NCI-H510A treated with DMSO at 0.1 percent for 48 hours (cell line): ENCODE data around the gene SH3PXD2A.
A peak's percentile ranks its signal among the peaks of the same experiment; 100 is the strongest.
"Not testable (repeated sequence)": the region's sequence is repeated elsewhere in the genome, so short reads cannot be mapped to it uniquely, and the experiment has no call there.

ENCODE experiments used
- DNase-seq: peaks from one replicate; lab custom pipeline; 2025; lab: John Stamatoyannopoulos, UW

Gene SH3PXD2A

DNA sequence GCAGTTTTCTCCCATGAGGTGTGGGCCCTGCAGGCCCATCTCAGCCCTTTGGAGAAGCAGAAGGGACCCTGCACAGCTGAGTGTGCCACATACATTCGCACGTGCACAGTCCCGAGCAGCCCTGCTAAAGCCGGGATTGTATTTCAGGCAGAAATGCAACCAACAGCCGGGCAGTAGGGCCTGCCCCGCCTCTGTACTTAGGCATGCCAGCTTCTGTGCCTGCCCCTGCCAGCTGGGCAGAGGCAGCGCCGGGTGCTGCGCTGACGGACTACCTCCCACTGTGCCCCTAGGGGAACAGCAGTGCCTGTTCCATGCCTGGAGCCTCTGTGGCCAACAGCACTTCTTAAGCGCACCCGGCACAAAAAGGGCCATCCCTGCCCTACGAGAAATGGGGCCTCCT is 191.6 kb downstream of the SH3PXD2A start:
- DNase-seq: peak; percentile 47

DNA sequence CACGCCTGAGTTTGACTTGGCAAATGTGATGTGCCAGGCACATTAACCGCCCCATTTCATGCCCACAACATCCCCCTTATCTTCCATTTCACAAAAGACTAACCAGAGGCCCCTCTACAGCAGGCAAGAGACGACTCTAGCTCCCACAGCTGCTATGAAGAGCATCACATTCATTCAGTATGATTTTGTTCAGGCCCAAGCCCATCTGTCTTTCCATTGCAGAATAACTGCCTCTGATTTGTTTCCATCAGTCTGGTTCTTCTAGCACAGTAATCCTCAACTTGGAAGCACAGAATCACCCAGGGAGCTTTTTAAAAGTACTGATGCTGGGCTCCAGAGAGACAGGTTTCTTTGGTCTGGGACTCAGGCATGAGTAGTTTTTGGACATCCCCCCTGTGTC is 192.1 kb downstream of the SH3PXD2A start:
- no peak for DNase-seq

DNA sequence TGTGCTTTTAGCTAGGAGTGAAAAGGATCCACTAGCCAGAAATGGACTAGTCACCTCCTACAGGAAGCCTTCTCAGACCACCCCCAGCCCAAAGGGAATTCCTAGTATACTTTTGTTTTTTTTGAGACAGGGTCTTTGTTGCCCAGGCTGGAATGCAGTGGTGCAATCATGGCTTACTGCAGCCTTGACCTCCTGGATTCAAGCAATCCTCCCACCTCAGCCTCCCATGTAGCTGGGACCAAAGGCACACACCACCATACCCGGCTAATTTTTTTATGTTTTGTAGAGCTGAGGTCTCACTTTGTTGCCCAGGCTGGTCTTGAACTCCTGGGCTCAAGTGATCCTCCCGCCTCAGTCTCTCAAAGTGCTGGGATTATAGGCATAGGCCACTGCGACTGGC is 192.7 kb downstream of the SH3PXD2A start:
- not testable (repeated sequence) for DNase-seq

DNA sequence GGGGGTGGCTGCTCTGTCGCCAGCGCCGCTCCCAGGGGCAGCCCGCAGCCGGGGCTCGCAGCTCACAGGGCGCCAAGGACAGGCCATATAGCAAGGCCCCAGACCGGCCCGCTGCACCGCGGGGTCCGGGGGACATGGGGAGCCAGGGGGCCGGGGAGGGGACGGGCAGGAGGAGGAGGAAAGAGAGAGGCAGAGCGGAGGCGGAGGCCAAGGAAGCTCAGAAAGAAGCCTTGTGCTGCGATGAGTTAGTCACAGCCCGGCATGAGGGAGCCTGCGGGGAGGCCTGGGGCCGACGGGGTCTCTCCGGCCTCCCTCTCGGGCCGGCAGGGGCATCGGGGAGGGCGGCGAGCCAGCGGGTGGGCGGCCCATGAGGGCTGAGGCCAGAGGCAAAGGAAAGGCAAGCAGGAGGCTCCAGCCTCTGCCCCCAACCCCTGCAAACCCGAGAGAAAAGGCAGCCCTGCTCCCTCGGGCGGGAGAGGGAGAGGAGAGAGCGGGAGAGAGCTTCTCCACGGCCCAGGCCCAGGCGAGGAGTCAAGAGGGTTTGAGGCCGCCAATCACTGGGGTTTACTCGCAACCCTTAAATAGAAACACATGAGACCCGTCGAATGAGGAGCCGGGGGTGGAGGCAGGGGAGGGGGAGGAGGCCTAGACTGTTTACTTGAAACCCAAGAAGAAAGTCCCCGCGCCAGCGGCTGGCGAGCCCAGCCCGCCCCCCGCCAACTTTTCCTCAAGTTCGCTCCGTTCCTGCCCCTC is 194.0 kb downstream of the SH3PXD2A start:
- DNase-seq: peak; percentile 95

DNA sequence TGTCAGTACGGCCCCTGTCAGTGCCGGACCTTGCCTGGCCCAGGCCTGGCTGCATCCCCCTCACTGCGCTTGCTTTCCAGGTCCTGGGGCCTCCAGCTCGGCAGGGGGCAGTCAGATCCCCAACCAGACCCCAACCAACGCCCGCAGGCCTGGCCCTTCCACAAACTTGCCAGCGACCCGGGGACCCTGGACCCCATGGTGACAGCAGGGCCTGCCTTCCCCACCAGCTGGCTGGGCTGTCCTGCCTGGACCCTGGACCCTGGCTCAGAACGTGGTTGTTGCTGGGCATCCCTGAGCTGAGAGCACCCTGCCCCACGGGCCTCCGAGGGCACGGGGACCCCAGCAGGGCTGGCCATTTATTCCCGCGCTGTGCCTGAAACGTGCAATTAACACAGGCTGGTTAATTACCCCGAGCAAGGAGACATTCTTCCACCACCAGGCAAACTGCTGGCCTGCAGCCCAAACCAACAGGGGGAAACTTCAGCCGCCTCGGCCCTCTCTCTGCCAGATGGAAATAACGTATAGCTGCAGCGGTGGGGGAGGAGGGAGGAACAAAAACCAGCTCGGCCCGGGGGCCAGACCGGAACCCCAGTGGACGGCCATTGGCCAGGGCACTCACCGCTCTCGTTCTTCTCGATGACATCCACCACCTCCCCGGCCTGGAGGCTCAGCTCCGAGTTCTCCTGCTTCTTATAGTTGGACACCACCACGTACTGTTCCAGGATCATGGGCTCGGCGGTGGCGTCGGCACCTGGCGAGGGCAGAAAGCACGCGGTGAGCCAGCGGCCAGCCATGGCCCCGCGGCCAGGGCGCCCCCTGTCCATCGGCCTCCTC is 194.8 kb downstream of the SH3PXD2A start:
- peak; percentile 28 for DNase-seq

DNA sequence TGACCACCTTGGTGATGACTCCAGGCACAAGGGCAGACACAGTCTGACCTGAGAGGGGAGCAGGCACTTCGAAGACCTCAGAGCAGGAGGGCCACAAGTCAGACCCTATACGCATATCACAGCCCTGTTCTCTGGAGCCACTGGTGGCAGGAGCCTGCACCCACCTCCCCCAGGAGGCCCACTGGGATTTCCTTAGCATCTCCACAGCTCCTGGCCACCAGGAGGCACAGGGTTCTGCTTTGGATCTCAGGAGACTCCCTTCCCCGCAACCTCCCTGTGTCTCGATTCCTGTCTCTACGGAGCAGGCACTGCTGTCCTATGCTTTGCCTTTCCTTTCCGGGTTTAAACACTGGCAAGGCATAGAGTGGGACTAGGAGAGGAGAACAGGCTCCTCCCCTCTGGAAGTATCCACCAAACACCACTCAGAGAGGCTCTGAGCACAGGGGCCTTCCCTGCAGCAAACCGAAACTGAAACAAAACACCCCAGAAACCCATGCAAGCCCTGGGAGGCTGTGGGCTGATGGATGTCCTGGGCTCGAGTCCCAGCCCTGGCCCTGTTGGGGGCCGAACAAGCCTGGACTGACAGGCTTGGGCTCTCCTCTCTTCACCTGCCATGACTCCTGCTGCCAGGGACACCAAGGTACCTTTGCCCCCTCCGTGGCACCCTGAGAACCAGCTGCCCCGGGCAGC is 195.6 kb downstream of the SH3PXD2A start:
- DNase-seq: peak; percentile 96

DNA sequence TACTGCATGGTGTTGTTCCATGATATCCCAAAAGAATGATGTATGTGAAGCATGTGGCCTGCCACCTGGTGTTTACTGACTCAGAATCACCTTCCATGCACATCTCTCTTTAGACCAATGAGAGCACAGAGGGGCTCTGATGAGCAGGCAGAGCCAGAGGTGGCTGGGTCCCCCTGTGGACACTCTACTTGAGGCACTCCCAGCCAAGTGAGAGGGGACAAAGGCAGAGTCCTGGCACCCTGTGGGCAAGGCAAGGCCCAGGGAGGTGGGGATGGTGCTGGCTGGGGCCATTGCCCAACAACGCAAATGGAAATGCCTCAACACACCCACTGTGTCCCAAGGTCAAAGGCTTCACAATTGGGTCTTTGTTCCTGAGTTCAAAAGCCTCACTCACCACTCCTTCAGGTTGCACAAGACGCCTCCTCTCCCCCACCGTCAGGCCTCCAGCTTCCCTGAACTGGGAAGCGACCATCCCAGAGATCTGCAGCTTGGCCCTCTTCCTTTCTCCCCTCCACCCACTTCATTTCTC is 197.3 kb downstream of the SH3PXD2A start:
- DNase-seq: no peak

DNA sequence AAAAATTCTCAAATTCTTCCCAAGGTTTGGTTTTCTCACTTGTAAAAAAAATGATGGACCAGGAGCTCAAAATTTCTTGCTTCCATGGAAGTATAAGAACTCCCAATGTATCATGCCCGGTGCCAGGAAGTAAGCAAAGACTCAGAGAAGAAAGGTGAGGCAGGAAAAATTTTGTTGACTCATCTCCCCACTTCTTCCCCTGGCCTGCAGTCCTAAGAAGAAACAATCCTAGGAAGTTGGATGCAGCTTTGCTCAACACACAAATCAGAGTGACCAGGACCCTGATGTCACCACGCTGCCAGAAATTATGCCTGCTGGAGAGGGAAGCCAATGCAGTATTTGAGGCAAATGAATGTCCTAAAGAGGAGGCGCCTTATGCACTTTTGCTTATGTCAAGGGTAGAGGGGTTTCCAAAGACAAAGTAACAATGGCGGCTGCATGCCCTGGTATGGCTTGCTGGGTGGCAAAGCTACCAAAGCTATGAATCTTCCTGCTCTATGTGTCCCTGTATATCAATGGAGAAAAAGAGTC is 198.2 kb downstream of the SH3PXD2A start:
- no peak for DNase-seq

DNA sequence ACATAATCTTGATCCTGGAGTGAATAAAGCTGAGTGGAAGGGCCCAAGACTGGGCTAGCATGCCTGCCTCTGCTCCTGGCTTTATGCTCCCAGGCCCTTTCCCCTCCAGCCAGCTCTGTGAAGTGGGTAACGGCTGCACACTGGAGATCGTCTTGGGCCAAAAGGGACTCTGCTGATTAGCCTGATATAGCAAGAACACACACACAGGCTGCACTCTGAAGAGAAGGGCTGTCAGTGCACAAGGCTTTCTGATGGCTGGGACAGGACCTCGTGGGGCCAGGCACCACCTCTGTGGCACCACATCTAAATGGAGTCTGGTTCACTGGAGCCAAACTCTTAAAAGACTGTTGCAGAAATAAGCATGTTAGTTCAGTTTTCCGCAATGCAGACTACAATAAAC is 200.5 kb downstream of the SH3PXD2A start:
- DNase-seq: no peak

DNA sequence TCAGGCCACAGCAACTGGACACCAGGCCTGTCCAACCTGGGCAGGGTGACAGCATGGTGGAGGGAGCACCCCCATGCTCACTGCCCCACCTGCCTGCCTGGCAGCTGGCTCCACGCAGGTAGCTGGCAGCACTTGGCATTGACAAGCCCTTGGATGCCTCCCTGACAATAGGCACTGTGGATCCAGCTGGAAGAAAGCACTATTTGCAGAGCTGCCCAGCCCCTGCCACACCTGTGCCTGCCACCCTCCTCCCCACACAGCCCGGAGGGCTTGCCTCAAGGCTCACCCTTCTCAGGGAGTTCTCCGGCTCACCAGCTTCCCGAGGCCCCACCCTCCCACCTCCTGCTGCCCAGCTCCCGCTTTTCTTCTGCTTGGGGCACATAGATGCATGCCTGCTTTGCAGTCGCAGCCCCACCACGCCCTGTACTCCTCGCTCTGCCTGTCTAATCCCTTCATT is 201.8 kb downstream of the SH3PXD2A start:
- DNase-seq: peak; percentile 76

DNA sequence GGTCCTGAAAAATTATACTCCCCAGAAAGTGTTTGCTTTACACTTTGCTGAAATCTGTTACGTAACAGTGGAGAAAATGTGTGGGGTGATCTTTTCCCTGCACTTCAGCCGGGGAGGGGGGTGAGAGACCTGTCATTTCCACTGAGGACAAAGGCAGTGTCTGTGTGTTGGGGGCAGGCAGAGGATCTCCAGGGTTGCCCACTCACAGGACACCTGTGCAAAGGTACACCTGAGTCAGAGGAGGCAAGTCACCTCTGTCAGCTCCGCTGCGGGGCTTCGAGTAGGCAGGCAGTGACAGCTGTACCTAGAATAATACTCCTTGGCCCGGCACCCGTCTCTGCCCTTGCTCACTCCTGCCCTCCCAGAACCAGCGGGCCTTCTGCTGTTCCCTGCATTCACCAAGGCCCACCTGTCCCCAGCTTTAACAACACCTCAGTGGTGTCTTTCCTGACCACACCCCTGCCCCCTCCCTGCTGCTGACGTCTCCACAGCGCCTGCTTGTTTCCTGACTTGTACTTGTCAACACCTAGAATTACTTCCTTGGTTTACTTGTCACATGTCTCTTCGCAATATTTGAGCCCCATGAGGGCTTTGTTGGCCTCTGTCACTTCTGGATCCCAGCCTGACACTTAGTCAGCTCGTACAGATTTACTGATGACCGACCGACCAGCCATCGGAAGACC is 202.6 kb downstream of the SH3PXD2A start:
- DNase-seq: peak; percentile 60

DNA sequence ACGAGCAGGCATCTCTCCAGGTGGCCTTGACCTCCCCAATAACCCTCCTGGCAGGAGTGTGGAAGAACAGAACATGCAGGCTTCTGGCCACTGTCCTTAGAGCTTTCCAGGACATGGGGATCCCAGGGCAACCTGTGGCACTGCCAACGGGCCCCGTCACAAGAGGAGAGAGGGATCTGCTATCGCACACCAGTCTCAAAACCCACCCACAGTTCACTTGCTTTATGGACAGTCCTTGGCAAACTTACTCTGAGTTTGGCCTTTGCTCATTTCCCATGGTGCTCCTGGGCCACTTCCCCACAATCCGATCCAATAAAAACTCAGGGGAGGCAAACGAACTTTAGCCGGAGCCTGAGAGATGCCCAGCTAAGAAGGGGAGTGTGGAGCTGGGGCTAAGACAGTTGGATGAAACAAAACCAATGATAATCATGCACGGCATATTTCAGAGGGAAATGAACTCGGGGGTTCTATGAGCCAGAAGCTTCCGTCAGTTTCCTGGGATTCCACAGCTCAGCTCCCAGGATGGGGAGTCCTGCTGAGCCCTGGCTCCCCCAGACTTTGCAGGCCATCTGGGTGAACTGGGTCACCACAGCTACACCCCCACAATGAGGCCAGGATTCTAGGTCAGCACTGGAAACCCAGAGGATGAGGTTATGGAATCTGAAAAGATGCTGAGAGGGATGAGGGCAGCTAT is 203.4 kb downstream of the SH3PXD2A start:
- no peak for DNase-seq

DNA sequence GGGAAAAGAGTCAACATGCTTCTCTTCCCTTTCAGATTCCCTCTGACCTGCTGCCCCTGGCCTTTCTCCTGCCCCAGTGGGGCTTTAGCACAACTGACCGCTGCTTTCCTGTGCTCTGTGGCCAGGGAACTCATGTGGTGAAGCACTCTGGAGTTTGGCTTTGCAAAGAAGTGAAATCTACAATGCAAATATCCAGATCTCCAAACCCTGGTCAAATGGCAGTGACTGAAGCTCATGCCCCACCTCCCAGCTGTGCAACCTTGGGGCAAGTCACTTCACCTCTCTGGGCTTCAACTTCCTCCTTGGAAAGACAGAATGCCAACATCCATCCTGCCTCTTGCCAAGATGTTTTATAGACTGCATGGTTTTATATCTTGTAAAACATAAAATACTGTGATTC is 204.0 kb downstream of the SH3PXD2A start:
- no peak for DNase-seq

DNA sequence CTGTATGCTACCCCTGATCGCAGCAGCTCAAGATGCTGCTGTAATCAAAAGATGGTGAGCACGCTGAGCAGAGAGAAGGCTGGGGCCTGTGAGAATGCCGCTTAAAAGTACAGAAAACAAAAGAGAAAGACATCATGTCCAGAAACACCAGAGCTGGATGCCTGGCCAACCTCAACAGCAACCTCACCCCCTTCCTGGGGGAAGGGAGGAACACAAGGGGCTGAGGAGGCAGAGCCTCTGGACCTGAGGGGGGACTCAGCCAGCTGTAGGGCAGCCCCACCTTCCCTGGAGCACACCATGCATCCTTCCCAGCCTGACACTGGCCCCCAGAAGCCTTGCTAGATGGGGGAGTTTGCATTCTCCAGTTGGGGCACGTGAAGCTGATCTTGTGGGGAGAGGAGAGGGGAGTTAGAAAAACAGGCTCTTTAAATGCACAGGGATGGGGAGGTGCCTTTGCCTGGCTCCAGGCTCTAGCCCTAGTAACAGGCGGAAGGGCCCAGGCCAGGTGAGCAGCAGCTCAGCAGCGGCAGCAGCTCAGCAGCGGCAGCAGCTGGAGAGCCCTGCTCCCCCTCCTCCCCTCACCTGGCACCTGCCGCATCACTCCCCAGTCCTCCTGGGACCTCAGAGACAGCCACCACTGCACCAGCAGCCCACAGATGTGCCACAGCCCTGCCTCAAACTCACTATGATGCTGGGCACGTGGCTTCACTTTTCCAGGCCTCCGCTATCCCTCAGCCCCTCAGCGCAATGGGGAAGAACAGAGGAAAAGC is 205.5 kb downstream of the SH3PXD2A start:
- DNase-seq: peak; percentile 94

DNA sequence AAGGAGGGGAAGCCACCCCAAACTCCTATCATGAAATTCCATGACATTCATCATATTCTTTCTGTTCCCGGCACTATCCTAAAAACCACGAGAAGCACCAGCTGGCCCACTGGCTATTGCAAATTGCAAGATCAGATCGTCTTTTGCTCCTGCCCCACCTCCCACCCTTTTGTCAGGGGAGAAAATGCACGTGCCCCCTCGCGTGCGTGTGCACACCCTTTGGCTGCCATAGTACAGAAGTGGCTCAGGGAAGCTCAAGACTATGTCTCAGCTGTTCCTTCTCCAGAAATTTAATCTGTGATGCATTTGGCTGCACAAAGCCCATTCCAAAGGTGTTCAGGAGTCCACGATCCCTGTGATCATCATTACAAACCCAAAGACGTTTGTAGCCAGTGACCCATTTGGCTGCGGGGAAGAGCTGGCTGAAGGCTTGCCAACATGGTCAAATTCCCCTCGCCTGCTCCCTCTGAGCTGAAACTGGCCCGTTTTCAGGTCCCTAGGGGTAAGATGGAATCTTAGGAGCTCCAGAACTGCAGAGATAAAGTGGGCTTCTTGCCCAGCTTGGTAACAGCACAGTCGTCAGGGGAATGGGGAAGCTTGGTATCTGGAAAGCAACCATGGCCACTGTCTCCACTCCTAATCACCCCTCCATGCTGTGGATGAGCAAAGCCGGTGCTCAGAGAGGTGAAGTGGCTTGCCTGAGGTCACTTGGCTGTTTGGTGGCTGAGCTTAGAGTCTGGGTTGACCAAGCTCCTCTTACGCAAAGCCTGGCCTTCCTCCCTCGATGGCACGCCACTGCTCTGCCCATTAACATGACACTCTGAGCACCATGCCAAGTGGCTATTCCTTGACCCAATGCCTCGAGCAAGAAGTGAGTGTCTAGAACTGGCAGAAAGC is 206.5 kb downstream of the SH3PXD2A start:
- DNase-seq: no peak

DNA sequence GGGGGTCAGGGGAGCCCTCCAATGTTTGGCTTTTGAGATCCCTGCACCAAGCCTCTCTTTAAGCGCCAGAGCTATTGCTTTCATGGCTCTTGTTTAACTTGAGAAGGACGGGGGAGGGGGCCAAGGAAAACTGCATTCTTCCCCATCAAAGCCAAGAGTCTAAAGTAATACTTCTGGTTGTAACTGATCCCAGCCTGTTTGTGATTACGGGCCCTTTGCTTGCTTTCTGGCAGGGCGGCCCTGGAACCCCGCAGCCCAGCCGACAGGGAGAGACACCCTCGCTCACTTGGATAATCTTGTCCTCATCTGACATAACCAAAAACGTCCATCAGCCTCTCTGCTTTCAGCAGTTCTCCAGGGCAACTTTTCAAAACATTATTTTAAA is 207.1 kb downstream of the SH3PXD2A start:
- no peak for DNase-seq

DNA sequence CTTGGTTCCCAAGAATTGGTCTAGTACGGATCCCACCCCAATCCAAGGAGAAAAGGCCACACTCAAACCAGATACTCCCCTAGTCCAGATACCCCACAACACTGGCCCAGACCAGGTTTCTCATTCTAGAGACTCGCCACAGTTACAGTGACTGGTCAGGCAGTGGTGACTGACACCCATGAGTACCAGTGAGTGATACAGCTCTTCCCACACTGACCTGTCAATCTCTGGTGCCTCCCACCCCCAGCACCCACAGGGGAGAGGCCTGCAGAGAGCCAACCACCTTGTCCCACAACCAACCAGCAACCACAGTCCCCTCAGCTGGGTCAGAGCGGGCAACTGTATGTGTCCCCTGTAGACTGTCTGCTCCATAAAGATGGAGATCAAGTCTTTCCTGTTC is 209.1 kb downstream of the SH3PXD2A start:
- DNase-seq: no peak

DNA sequence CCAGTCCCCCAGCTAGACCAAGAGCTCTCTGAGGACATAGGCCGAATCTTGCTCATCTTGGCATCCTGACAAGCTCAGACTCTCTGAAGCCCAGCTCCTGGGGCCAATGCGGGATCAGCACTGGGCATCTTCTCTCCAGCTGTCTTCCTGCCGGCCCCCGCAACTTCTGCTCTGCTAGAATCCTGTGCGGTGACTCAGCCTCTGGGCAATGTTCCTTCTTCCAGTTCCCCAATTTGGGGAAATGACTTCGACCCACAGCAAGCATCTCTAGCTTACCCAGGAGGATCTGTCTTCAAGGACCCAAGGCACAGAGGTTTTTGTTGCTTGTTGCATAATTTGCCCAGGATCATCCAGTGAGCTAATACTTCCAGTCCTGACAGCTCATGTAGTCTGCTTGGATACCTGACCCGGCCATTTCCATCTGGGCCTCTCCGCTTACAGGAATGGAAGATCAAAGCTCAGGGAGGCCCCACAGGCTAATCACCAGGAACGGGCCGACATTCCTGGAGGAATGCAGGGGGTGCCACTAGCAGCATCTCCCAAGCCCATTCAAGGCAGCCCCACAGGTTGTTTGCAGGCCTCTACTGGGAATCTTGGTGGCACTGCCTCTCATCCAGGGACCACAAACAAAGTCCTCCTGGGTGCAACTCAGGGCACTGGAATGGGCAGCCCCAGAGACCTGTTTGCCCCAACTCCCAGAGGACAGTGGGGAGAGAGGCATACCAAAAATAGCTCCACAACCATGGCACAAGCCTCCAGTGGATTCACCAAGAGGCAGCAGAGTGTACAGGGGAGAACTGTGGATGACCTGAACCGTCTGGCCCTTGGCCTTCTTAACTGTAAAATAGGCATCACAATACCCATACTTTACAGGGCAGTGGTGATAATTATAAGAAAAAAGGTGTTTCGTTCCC is 210.0 kb downstream of the SH3PXD2A start:
- DNase-seq: no peak
